Hepatic stellate cell (primary cell): Measurements from ENCODE around the gene IFI27L2.
A peak's percentile ranks its signal among the peaks of the same experiment; 100 is the strongest.

Experiments
- DNase-seq: peaks from one replicate; pipeline ENCODE4 v3.0.0; 2011; ENCODE audit warnings: low spot score

Gene IFI27L2

GRCh38 chr14:94152676-94153075 lies 23.3 kb upstream of the IFI27L2 start:
- no peak for DNase-seq

GRCh38 chr14:94145902-94146527 lies 16.6 kb upstream of the IFI27L2 start:
- no peak for DNase-seq

- no peak for DNase-seq
These were observed 15.4 kb upstream of the IFI27L2 start for GRCh38 chr14:94144765-94145164.

- no peak for DNase-seq
These were observed 14.3 kb upstream of the IFI27L2 start for GRCh38 chr14:94143711-94144110.

GRCh38 chr14:94143239-94143638 lies 13.8 kb upstream of the IFI27L2 start:
- DNase-seq, result no peak

GRCh38 chr14:94142836-94143235 lies 13.4 kb upstream of the IFI27L2 start:
- DNase-seq, result no peak

GRCh38 chr14:94142247-94142646 lies 12.8 kb upstream of the IFI27L2 start:
- no peak for DNase-seq

GRCh38 chr14:94139421-94139820 lies 10.0 kb upstream of the IFI27L2 start:
- DNase-seq, result no peak

- DNase-seq, result no peak
These were observed 9.6 kb upstream of the IFI27L2 start for GRCh38 chr14:94139006-94139405.

- no peak for DNase-seq
These were observed 8.8 kb upstream of the IFI27L2 start for GRCh38 chr14:94138251-94138650.

GRCh38 chr14:94136575-94137331 lies 7.3 kb upstream of the IFI27L2 start:
- peak; percentile 69 for DNase-seq

GRCh38 chr14:94135476-94135875 lies 6.1 kb upstream of the IFI27L2 start:
- no peak for DNase-seq

GRCh38 chr14:94132285-94132887 lies 3.0 kb upstream of the IFI27L2 start:
- peak; percentile 49 for DNase-seq

- DNase-seq, result peak; percentile 55
These were observed 482 bp upstream of the IFI27L2 start for GRCh38 chr14:94129758-94130414.

- no peak for DNase-seq
These were observed 1.1 kb downstream of the IFI27L2 start for GRCh38 chr14:94128216-94128839.

- no peak for DNase-seq
These were observed 2.1 kb downstream of the IFI27L2 start for GRCh38 chr14:94127330-94127729.

- no peak for DNase-seq
These were observed 2.6 kb downstream of the IFI27L2 start for GRCh38 chr14:94126800-94127199.

- no peak for DNase-seq
These were observed 3.1 kb downstream of the IFI27L2 start for GRCh38 chr14:94126419-94126677.

GRCh38 chr14:94125659-94126418 lies 3.6 kb downstream of the IFI27L2 start:
- DNase-seq, result no peak

- DNase-seq, result no peak
These were observed 4.6 kb downstream of the IFI27L2 start for GRCh38 chr14:94124582-94125377.

- no peak for DNase-seq
These were observed 5.5 kb downstream of the IFI27L2 start for GRCh38 chr14:94123868-94124267.
